ENCODE results near the gene HRH1.

- no peak for TF ChIP-seq KDM1A (IDR thresholded peaks at IDR 0.05; ENCODE audit: borderline replicate concordance)
- no peak for TF ChIP-seq JUNB (IDR thresholded peaks at IDR 0.05)
- TF ChIP-seq, protein P1, sequence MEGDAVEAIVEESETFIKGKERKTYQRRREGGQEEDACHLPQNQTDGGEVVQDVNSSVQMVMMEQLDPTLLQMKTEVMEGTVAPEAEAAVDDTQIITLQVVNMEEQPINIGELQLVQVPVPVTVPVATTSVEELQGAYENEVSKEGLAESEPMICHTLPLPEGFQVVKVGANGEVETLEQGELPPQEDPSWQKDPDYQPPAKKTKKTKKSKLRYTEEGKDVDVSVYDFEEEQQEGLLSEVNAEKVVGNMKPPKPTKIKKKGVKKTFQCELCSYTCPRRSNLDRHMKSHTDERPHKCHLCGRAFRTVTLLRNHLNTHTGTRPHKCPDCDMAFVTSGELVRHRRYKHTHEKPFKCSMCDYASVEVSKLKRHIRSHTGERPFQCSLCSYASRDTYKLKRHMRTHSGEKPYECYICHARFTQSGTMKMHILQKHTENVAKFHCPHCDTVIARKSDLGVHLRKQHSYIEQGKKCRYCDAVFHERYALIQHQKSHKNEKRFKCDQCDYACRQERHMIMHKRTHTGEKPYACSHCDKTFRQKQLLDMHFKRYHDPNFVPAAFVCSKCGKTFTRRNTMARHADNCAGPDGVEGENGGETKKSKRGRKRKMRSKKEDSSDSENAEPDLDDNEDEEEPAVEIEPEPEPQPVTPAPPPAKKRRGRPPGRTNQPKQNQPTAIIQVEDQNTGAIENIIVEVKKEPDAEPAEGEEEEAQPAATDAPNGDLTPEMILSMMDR (IDR thresholded peaks at IDR 0.05 in 2 of 3, conservative IDR thresholded peaks at IDR 0.05 in 1 of 3; ENCODE audit: control insufficient read depth in 2 of 3, extremely low read depth in 1 of 3, insufficient read depth in 1 of 3, low read depth in 3 of 3, low read length in 3 of 3): no peak
- no peak for TF ChIP-seq ASH2L (IDR thresholded peaks at IDR 0.05; ENCODE audit: borderline replicate concordance, low read depth)
- no peak for TF ChIP-seq BMI1 (IDR thresholded peaks at IDR 0.05; ENCODE audit: borderline replicate concordance)
- TF ChIP-seq NRF1 (conservative IDR thresholded peaks at IDR 0.05; ENCODE audit: low read depth, low read length): no peak
- TF ChIP-seq EP300 (IDR thresholded peaks at IDR 0.05; ENCODE audit: borderline replicate concordance in 1 of 2, control insufficient read depth in 1 of 2, low read depth in 2 of 2, low read length in 2 of 2): no peak
- no peak for TF ChIP-seq REST (IDR thresholded peaks at IDR 0.05; ENCODE audit: low read depth, low read length)
These were observed 16.7 kb upstream of the HRH1 start for GRCh38 chr3:11137627-11137959.
